ENCODE measurements around the gene MEGF8. TPM values are rescaled to one million over a fixed set of nuclear protein-coding genes. Genes with fewer than 3 reads are reported as not detected.

Gene MEGF8
- total and polyA plus RNA-seq, 2 donors (not counting 3 experiments of a cell fraction or from before 2014, with no cell fraction given), result 20.6 to 39.6 TPM

GRCh38 chr19:42323852-42324654 is 1.4 kb upstream of the MEGF8 start:
- Histone ChIP-seq H3K9me1 (replicated peaks; ENCODE audit: control insufficient read depth, extremely low read depth, insufficient read depth, low read length) (no peaks in the 10 kb centered on the region), H3K4me3 (replicated peaks in 1 of 3; ENCODE audit: insufficient read depth in 1 of 3, low read depth in 1 of 3, low read length in 3 of 3) (peak overlapping the region in 1 of 3 experiments; percentile 6), H3K4me1 (ENCODE audit: control insufficient read depth, extremely low read depth, insufficient read depth, low read length) (peaks cover 8% of the 10 kb centered on the region), H3K4me2 (ENCODE audit: insufficient read depth, low read length) (no peak overlapping the region), H3K27ac (ENCODE audit: insufficient read depth, low read depth, low read length) (no peak overlapping the region), H3K9me3 (replicated peaks; ENCODE audit: control insufficient read depth, insufficient read depth, low read length) (no peaks in the 10 kb centered on the region), H3K9ac (replicated peaks; ENCODE audit: extremely low read depth, insufficient read depth, low read length) (no peak overlapping the region), H3K36me3 (ENCODE audit: control insufficient read depth in 2 of 2, extremely low read depth in 1 of 2, insufficient read depth in 2 of 2, low read length in 2 of 2) (no peaks in the 10 kb centered on the region), H3K27me3 (ENCODE audit: control insufficient read depth in 2 of 2, insufficient read depth in 2 of 2, low read length in 2 of 2) (peaks cover 19 to 27% of the 10 kb centered on the region in 2 experiments), H4K20me1 (replicated peaks; ENCODE audit: control insufficient read depth, extremely low read depth, insufficient read depth, low read length) (no peaks in the 10 kb centered on the region), H2AFZ (ENCODE audit: low read depth, low read length) (no peak overlapping the region), H3K79me2 (ENCODE audit: control insufficient read depth, insufficient read depth, low read length) (peaks cover 3% of the 10 kb centered on the region)
- FAIRE-seq, result no peak
- BruUV-seq (replicated peaks), result no TSS peak
- POLR2A ChIA-PET, result no interaction called here
- dilution Hi-C loops (cut with MboI; ENCODE audit: extremely low pct_ligation_motif_present, low sequenced_read_pairs) (no loop called here), intact Hi-C loops (cut with micrococcal nuclease) (no loop called here)
- CTCF ChIA-PET, result interaction anchor here (0.9 to 2.0 kb wide), 5 partner anchors 10 to 79 kb away, joined by 4 to 7 read pairs (median 5); no protein-coding TSS in a partner anchor
- no peak for DNase-seq (ENCODE audit: low read depth, low spot score)
- TF ChIP-seq FOS (IDR thresholded peaks at IDR 0.05; ENCODE audit: borderline replicate concordance, insufficient read depth, low read length) (no peak), GATA2 (IDR thresholded peaks at IDR 0.05; ENCODE audit: insufficient read depth, insufficient read length, low read depth, low read length) (no peak), EZH2 (IDR thresholded peaks at IDR 0.05; ENCODE audit: borderline replicate concordance, low read depth, low read length, severe bottlenecking) (peak; percentile 99), MAX (IDR thresholded peaks at IDR 0.05; ENCODE audit: insufficient read depth, insufficient read length) (no peak), POLR2AphosphoS5 (IDR thresholded peaks at IDR 0.05; ENCODE audit: insufficient read depth, low read depth, low read length) (no peak), POLR2A (IDR thresholded peaks at IDR 0.05; ENCODE audit: low read depth, low read length) (no peak), CTCF (IDR thresholded peaks at IDR 0.05; ENCODE audit: extremely low read depth in 1 of 2, insufficient read depth in 1 of 2, low read depth in 1 of 2, low read length in 2 of 2) (peak in 1 of 2 donors; percentile 10)

Data from endothelial cell of umbilical vein (primary cell).